Small intestine (tissue), 7 donors: Measurements from ENCODE around the gene TOR2A. TPM values are rescaled to one million over a fixed set of nuclear protein-coding genes. Genes with fewer than 3 reads are reported as not detected.

Experiments used
- DNase-seq, 2 donors: peaks; one replicate each; pipeline versions ENCODE4 v3.0.0 to v3.0.0-alpha.2; 2013
- FAIRE-seq: peaks from 2 replicates; lab custom pipeline; 2012; peaks lifted over from hg19 to GRCh38; lab: Jason Lieb, UNC
- H3K27ac ChIP-seq, 3 donors: one replicate each; pipeline ENCODE4 v1.5.1; 2013; ENCODE audit warnings: low read length in 2 of 3, mild to moderate bottlenecking in 2 of 3, control low read depth in 1 of 3, inconsistent platforms in 1 of 3, low read depth in 1 of 3, moderate library complexity in 1 of 3
- H3K27me3 ChIP-seq, 3 donors: one replicate each; pipeline ENCODE4 v1.6.1; 2013; ENCODE audit warnings: low read length in 3 of 3, inconsistent platforms in 1 of 3; ENCODE audit not compliant: control insufficient read depth in 3 of 3, insufficient read depth in 3 of 3
- H3K36me3 ChIP-seq, 3 donors: one replicate each; pipeline ENCODE4 v1.6.1; 2013; ENCODE audit warnings: low read length in 3 of 3, inconsistent platforms in 1 of 3, low read depth in 1 of 3, mild to moderate bottlenecking in 1 of 3, moderate library complexity in 1 of 3; ENCODE audit not compliant: control insufficient read depth in 3 of 3, insufficient read depth in 2 of 3
- H3K4me1 ChIP-seq, 3 donors: one replicate each; pipeline ENCODE4 v1.6.1; 2013; ENCODE audit warnings: low read length in 2 of 3, inconsistent platforms in 1 of 3, low read depth in 1 of 3, mild to moderate bottlenecking in 1 of 3, moderate library complexity in 1 of 3; ENCODE audit not compliant: control insufficient read depth in 3 of 3, insufficient read depth in 2 of 3
- H3K4me3 ChIP-seq, 3 donors: one replicate each; pipeline ENCODE4 v1.5.1; 2013; ENCODE audit warnings: low read length in 3 of 3, control low read depth in 1 of 3, inconsistent platforms in 1 of 3, low read depth in 1 of 3, mild to moderate bottlenecking in 1 of 3, moderate library complexity in 1 of 3
- H3K9me3 ChIP-seq, 2 donors: one replicate each; pipeline ENCODE4 v1.6.1; 2013; ENCODE audit warnings: low read depth in 1 of 2, low read length in 1 of 2; ENCODE audit not compliant: control insufficient read depth in 2 of 2, insufficient read depth in 1 of 2
- WGBS, 3 donors: extraction: QIAGEN DNeasy Blood & Tissue Kit; methylation state at CpG; one replicate each; pipeline ENCODE4 v1.1.7; 2013; 5-methylcytosine and 5-hydroxymethylcytosine counted together
- polyA plus RNA-seq, 4 donors: library from polyadenylated mRNA; stranded (reverse) in 3 of 4; unstranded in 1 of 4; fragments of 200-250 nt in 3 of 4; fragments of 120-200 nt in 1 of 4; gene quantifications; one replicate each; pipeline versions ENCODE4 v1.2.1 to v1.2.3, GENCODE V29; 2013
- donor health status: healthy with polysubstance abuse.
- donor health status: control.
- donor health status: control.
- donor health status: Bipolar disorder and iron deficiency.
- donor health status: healthy.

The TOR2A gene
- polyA plus RNA-seq, 4 donors = 13.2 to 24.0 (median 21.1) TPM

DNA sequence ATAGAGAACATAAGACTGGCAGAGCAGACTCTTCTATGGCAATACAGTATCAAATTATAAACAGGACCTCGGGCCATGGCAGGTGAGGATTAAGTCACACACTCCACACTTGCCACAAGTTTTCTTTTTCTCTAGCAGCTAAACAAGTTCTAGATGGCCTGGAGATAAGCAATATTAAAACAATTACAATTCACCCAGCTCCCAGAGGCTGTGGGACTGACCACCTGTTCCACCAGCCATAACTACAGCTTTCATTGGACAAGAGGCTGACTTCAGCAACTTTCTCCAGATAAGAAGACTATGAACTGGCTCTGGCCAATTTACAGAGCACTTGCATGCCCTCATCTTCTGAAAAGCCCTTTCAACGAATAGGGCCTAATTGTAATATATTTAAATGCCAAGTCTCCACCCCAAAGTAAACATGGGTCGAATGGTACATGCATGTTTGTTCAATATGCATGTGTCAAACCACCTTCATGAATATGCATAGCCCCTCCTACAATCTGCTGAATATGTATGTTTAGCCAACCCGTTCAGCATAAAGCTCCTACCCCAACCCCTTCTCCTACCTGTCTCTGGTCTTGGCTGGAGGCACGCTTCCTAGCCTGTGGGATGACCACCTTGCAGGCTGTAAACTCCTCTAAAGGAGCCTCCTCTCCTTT lies 34.4 kb downstream of the TOR2A start:
- Histone ChIP-seq H3K36me3 (no peaks in the 10 kb centered on the region), H3K9me3 (no peaks in the 10 kb centered on the region), H3K4me1 (peaks cover 0 to 3% (median 0%) of the 10 kb centered on the region in 3 donors), H3K27ac (no peak overlapping the region), H3K27me3 (no peaks in the 10 kb centered on the region), H3K4me3 (no peak overlapping the region)
- no peak for DNase-seq
- FAIRE-seq = no peak
- WGBS, 3 donors = 54 to 76% (median 63%) methylated on average over 5 of the region's 5 CpGs

DNA sequence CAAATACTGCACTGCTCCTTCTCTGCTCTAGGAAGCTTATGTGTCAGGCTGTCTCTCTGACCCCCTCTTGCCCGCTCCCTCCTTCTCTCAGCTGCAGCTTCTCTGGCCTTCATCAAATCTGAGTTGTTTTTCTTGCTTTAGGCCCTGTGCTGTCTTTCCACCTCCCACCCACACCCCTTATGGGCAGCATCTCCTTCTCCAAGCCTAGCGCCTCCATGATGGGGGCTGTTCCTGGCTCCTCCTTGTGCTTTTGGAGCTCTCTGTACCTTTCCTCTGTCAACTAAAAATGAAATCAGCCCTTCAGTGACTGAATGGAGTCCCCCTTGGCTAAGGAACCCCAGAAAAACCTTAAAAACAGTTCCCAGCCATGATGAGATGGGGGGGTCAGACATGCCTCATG lies 35.0 kb downstream of the TOR2A start:
- H3K36me3 ChIP-seq = no peaks in the 10 kb centered on the region
- H3K27me3 ChIP-seq = no peaks in the 10 kb centered on the region
- peaks cover 0 to 3% (median 0%) of the 10 kb centered on the region in 3 donors for H3K4me1 ChIP-seq
- H3K4me3 ChIP-seq = no peak overlapping the region
- 95 to 100% (median 95%) methylated on average over 2 of the region's 2 CpGs for WGBS, 3 donors
- H3K27ac ChIP-seq = no peak overlapping the region
- FAIRE-seq (no peak), DNase-seq (no peak)
- H3K9me3 ChIP-seq = no peaks in the 10 kb centered on the region

GRCh38 chr9:127698985-127699670 lies 36.0 kb downstream of the TOR2A start:
- Histone ChIP-seq H3K27ac (peak overlapping the region; percentile 28 to 85 (median 62)), H3K4me3 (peak overlapping the region in 2 of 3 donors; percentile 13 to 42), H3K4me1 (peaks cover 0 to 3% (median 0%) of the 10 kb centered on the region in 3 donors), H3K9me3 (no peaks in the 10 kb centered on the region), H3K27me3 (no peaks in the 10 kb centered on the region), H3K36me3 (no peaks in the 10 kb centered on the region)
- FAIRE-seq (no peak), DNase-seq (peak; percentile 92 to 96)
- WGBS, 3 donors = 12 to 21% (median 14%) methylated on average over 41 of the region's 41 CpGs

DNA sequence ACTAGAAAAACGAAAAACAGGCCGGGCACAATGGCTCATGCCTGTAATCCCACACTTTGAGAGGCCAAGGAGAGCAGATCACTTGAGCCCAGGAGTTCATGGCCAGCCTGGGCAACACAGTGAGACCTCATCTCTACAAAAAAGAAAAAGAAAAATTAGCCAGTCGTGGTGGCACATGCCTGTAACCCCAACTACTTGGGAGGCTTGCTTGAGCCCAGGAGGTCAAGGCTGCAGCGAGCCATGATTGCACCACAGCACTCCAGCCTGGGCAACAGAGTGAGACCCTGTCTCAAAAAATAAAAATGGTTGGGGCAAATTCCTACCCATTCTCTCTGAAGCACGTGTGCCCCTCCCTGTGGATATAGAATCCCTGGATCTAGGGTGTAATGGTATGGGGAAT lies 36.7 kb downstream of the TOR2A start:
- no peak overlapping the region for H3K27ac ChIP-seq
- H3K36me3 ChIP-seq = no peaks in the 10 kb centered on the region
- no peak overlapping the region for H3K4me3 ChIP-seq
- FAIRE-seq = no peak
- WGBS, 3 donors = 86 to 90% (median 87%) methylated on average over 5 of the region's 5 CpGs
- peaks cover 0 to 3% (median 0%) of the 10 kb centered on the region in 3 donors for H3K4me1 ChIP-seq
- H3K27me3 ChIP-seq = no peaks in the 10 kb centered on the region
- no peaks in the 10 kb centered on the region for H3K9me3 ChIP-seq
- DNase-seq = no peak

DNA sequence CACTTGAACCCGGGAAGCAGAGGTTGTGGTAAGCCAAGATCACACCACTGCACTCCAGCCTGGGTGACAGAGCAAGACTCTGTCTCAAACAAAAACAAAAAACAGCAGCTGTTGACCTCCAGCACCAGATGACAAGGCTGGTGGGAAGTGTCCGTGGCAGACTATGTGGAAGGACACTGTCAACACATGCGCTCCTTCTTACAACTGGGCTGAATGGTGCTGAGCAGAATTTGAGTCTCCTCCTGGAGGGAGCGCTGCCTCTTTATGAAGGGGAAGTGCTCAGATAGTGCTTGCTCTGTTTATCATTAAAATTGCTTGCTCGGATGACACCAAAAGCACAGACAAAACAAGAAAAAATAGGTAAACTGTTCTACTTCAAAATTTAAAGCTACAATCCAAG lies 37.5 kb downstream of the TOR2A start:
- no peaks in the 10 kb centered on the region for H3K27me3 ChIP-seq
- WGBS, 3 donors = 76 to 79% (median 77%) methylated on average over 5 of the region's 5 CpGs
- H3K4me1 ChIP-seq = peaks cover 0 to 3% (median 0%) of the 10 kb centered on the region in 3 donors
- no peak overlapping the region for H3K27ac ChIP-seq
- no peaks in the 10 kb centered on the region for H3K9me3 ChIP-seq
- DNase-seq (no peak), FAIRE-seq (no peak)
- peaks cover 0 to 3% (median 0%) of the 10 kb centered on the region in 3 donors for H3K36me3 ChIP-seq
- no peak overlapping the region for H3K4me3 ChIP-seq

- H3K9me3 ChIP-seq = no peaks in the 10 kb centered on the region
- peaks cover 0 to 3% (median 0%) of the 10 kb centered on the region in 3 donors for H3K4me1 ChIP-seq
- no peak overlapping the region for H3K27ac ChIP-seq
- FAIRE-seq (no peak), DNase-seq (no peak)
- H3K27me3 ChIP-seq = no peaks in the 10 kb centered on the region
- H3K36me3 ChIP-seq = peaks cover 0 to 19% (median 0%) of the 10 kb centered on the region in 3 donors
- H3K4me3 ChIP-seq = no peak overlapping the region
- WGBS, 3 donors = 30 to 61% (median 48%) methylated on average over 9 of the region's 9 CpGs
Measured at GRCh38 chr9:127694890-127695720, 40.0 kb downstream of the TOR2A start.

GRCh38 chr9:127693697-127694096 lies 41.4 kb downstream of the TOR2A start:
- no peak for FAIRE-seq

DNA sequence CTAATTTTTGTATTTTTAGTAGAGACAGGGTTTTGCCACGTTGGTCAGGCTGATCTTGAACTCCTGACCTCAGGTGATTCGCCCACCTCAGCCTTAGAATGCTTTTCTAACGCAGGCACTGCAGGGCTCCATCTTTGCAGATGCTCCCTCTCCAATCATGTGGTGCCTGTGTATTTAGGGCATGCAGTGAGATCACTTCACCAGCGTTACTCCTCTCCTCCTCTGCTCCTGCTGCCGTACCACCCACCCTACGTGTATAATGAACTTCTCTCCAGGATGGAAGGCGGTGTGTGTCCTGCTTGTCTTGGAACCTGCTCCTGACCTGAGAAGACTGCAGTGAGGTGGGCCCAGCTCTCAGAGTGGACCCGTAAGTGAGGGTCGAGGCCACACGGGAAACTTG lies 42.0 kb downstream of the TOR2A start:
- FAIRE-seq (no peak), DNase-seq (no peak)
- Histone ChIP-seq H3K9me3 (no peaks in the 10 kb centered on the region), H3K4me3 (no peak overlapping the region), H3K27me3 (no peaks in the 10 kb centered on the region), H3K27ac (no peak overlapping the region), H3K4me1 (no peaks in the 10 kb centered on the region), H3K36me3 (peaks cover 0 to 27% (median 0%) of the 10 kb centered on the region in 3 donors)
- WGBS, 3 donors = 75 to 90% (median 86%) methylated on average over 10 of the region's 10 CpGs

More at GRCh38 chr9:127693697-127694096, 41.4 kb downstream of the TOR2A start:
- H3K36me3 ChIP-seq = peaks cover 0 to 26% (median 0%) of the 10 kb centered on the region in 3 donors
- no peaks in the 10 kb centered on the region for H3K9me3 ChIP-seq
- no peak overlapping the region for H3K27ac ChIP-seq
- WGBS, 3 donors = 88 to 94% (median 91%) methylated on average over 4 of the region's 4 CpGs
- DNase-seq = no peak
- H3K27me3 ChIP-seq = no peaks in the 10 kb centered on the region
- no peak overlapping the region for H3K4me3 ChIP-seq
- H3K4me1 ChIP-seq = no peaks in the 10 kb centered on the region
